ENCODE results near the gene MME.

MME gene

GRCh38 chr3:155147588-155147987 is 67.5 kb downstream of the MME start:
- DNase-seq (ENCODE audit: low read depth, low spot score), result no peak

DNA sequence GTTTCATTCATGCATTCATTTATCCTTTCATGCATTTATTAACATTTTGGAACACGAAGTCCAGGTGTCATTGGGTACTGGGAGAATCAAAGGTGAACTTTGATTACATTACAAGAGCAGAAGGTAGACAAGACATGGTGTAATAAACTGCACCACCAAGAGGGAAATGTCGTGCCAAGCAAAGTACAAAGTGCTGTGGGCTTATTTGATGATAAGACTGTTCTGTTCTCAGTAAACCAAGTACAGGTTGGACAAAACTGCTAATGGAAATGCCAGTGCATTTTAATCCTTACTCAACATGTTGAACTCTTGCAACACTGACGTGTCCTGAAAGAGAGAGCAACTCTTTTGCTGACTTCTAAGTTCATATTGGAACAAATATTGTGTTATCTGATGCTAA is 69.4 kb downstream of the MME start:
- no peak for DNase-seq (ENCODE audit: low read depth, low spot score)

DNA sequence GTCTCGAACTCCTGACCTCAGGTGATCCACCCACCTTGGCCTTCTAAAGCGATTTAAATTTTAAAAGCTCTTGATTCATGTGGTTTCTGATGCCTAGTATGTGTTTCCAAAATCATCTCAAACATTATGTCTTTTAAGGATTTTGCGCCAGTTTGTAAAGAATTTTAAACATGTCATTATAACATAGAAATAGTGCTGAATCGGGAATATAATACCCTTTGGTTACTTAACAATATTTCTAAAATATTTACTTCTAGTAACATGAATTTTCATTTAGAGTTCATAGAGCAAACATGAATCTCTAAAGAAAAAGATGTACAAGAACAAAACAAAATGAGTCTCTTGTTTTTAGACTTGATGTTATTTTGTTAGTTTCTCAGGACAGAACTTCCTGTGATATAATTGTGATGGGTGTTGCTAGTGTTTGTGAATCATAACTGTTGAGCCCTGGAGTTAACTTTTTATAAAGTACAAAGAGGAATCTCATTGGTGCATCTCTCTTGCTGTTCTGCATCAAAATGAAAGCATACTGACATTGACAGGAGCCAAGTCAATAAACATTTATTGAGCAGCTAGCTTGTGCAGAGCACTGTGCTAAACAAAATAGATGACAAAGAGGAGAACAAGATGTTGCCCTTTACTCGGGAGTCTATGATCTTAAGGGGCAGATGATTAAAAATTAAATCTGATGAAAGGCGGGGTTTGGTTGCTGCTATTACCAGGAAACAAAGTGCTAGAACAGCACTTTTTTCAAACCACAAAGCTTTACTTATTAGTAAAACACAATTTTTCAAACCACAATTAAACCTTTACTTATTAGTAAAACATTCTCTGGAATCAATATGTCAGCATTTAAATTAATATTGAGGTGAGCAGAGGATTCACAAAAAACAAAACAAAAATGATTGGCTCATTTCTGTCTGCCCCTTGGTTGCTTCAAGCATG is 73.4 kb downstream of the MME start:
- DNase-seq (ENCODE audit: low read depth, low spot score), result no peak

DNA sequence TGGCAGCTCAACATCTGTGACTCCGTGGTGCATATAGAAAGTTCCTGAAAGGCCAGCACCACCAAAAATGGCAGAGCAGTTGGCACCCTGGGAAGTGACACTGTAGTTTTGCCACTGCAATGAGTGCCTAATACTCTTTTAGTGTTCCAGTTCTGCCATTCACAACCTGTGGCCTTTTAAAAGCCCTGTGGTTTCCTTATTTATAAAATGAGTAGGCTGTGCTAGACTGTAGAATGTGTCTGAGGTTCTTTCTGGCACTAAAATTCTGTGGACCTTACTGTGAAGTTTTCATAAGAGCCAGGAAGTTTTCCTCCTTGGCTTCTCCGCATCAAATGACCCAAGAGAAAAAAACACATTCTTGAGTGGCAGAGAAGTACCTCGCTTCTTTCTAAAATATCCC is 74.1 kb downstream of the MME start:
- no peak for DNase-seq (ENCODE audit: low read depth, low spot score)

GRCh38 chr3:155158346-155159037 is 78.4 kb downstream of the MME start:
- DNase-seq (ENCODE audit: low read depth, low spot score), result no peak

- DNase-seq (ENCODE audit: low read depth, low spot score), result no peak
Observed at GRCh38 chr3:155159301-155159700, 79.2 kb downstream of the MME start.

DNA sequence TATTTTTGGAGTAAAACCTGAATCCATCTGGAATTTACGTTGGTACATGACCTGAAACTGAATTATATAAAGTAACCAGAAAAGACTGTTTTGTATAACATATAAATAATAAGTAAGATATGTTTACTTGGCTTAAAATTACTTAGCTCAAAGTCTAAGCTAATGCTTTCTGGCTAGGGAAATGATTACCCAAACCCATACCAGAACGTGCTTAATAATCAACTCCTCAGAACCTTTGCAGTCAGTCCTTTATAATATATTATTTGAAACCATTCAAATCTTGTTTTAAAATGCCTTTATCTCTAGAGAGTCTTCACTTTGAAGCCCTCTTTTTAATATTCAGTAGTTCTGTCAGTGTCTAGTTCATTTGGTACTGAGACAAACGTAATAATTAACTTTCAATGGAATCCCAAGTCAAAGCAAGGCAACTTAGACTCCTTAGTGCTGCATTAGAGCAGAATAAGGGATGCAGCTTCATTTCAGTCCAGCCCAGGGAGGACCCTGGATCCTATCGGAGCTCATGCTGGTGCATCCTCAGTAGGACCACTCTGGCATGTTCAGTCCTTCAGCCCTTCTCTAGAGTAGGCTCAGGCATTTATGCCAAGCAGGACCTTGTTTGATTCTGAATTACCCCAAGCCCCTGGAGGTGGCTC is 81.6 kb downstream of the MME start:
- no peak for DNase-seq (ENCODE audit: low read depth, low spot score)

DNA sequence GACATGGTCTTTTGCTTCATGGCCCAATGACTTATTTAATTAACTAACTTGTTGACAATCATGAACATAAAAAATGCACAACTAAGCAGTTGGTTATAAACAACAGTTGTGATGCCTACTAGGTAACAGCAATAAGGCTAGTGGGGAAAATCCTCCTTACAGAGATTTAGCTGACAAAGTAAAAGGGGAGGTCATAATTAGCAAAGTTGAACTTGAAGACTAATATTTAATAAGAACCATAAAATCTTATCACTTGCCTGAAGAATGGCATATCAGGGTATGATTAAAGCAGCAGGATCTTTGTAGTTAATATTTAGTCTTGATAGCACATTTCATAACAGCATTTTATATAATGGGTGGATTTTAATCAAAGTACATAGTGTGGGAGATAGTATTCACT is 84.2 kb downstream of the MME start:
- no peak for DNase-seq (ENCODE audit: low read depth, low spot score)

GRCh38 chr3:155166441-155166840 is 86.3 kb downstream of the MME start:
- no peak for DNase-seq (ENCODE audit: low read depth, low spot score)

DNA sequence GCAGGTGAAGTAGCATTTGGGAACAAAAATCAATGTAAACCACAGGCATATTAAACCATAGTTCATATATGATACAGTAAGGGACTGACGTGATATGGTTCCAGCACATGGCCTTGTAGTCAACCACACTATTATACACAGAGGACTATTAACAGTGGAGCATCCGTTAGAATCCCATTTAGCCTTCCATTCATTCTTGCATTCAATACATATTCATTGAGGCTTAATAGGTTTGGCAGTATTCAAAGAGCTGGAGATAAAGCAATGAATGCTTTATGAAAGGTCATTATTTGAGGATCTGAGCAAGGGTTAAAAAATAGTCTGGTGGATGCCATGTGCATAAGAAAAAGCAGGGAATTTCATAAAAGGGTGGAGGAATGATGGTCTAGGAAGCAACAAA is 89.1 kb downstream of the MME start:
- no peak for DNase-seq (ENCODE audit: low read depth, low spot score)

DNA sequence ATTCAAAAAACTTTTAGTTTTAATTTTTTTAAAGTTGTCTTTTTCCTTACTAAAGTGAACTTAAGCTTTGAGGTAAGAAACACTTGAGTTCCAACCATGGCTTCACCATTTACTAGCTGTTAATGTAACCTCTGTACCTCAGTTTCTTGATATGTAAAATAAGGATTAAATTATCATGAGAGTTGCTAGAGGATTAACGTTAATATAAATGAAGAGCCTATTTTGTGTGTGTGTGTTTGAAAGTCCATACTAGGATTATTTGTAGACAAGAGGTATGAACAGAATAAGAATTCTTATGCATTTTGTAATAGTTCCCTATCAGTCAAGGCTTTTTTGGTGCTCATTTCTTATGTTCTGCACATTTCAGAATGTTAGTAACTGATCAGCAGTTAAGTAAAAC is 93.7 kb downstream of the MME start:
- no peak for DNase-seq (ENCODE audit: low read depth, low spot score)

DNA sequence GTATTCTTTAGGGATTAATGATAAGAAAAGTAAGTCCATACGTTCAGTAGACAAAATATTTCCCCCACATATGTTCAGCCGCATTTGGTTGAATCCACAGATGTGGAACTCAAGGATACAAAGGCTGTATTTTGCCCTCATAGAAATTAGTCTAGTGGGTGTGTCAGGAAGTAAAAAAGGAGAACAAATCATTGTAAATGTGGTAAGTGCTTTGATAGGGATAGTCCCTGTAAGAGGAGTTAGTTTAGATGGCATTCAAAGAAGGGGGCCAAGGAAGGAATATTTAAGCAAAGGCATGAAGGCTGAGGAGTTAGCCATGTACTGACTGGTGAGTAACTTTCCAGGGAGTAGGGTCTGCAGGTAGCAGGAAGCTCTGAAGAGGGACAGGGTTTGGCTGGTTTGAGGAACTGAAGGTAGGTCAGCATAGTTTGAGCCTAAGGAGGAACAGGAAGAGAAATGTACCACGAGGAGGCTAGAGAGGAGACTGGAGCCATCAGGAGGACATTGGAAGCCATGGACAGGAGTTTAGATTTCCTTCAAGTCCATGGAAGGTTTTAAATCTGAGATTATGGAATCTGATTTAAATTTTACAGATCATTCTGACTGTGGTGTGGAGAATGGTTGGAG is 98.8 kb downstream of the MME start:
- no peak for DNase-seq (ENCODE audit: low read depth, low spot score)

GRCh38 chr3:155179437-155179827 is 99.3 kb downstream of the MME start:
- DNase-seq (ENCODE audit: low read depth, low spot score), result no peak

- DNase-seq (ENCODE audit: low read depth, low spot score), result no peak
Observed at GRCh38 chr3:155179966-155180757, 100.0 kb downstream of the MME start.

GRCh38 chr3:155182467-155182866 is 102.3 kb downstream of the MME start:
- DNase-seq (ENCODE audit: low read depth, low spot score), result no peak

- DNase-seq (ENCODE audit: low read depth, low spot score), result no peak
Observed at GRCh38 chr3:155184011-155184410, 103.9 kb downstream of the MME start.

GRCh38 chr3:155185631-155186071 is 105.5 kb downstream of the MME start:
- DNase-seq (ENCODE audit: low read depth, low spot score), result no peak

GRCh38 chr3:155188031-155188430 is 107.9 kb downstream of the MME start:
- no peak for DNase-seq (ENCODE audit: low read depth, low spot score)

DNA sequence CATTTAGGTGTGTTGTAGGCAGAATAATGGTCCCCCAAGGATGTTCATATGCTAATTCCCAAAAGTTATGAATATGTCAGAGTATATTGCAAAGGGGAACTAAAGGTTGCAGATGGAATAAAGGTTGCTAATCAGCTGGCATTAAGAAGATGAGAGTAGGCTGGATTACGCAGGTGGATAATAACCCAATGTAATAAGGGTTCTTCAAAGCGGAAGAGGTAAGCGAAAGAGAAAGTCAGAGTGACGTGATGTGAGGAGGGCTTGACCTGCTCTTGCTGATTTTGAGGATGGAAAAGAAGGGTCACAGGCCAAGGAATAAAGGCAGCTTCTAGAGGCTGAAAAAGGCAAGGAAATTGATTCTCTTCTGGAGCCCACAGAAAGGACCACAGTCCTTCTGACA is 109.4 kb downstream of the MME start:
- no peak for DNase-seq (ENCODE audit: low read depth, low spot score)

DNA sequence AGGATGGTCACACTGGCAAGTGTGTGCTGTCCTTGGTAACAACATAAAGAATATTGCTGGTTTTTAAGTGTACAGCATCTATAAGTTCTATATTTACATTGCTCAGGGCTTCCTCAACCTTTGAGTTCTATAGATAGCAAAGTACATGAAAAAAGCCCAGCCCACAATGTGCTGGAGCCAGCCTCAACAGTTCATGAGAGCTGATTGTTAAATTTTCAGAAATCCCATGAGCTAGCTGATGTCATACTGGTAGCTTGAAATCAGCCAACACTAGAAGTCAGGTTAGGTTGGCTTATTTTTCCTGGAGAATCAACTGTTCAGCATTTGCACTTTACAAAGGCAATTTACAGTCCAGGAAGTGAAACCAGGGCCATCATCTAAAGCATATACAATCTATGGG is 110.6 kb downstream of the MME start:
- no peak for DNase-seq (ENCODE audit: low read depth, low spot score)
